GM12878 (cell line): Measurements from ENCODE around the gene PRRT1B.

Experiments used
- BHLHE40 ChIP-seq, 2 experiments: fragments of 450-650 bp in 1 of 2; IDR thresholded peaks; 2 replicates each; pipeline ENCODE4 v1.6.1; 2011 to 2017; ENCODE audit warnings: low read depth in 2 of 2, borderline replicate concordance in 1 of 2, improper control_type of control experiment in 1 of 2, low read length in 1 of 2, mild to moderate bottlenecking in 1 of 2
- KDM1A ChIP-seq: fragments of 200-600 bp; sonication (generic); IDR thresholded peaks from 2 replicates; pipeline ENCODE4 v1.6.1; 2016; ENCODE audit warnings: borderline replicate concordance
- MEF2A ChIP-seq: IDR thresholded peaks from 2 replicates; pipeline ENCODE4 v1.6.1; 2011; ENCODE audit warnings: low read depth, mild to moderate bottlenecking, low read length, moderate library complexity; ENCODE audit not compliant: insufficient read depth
- NFIC ChIP-seq: IDR thresholded peaks from 2 replicates; pipeline ENCODE4 v1.6.1; 2012; ENCODE audit warnings: low read depth, mild to moderate bottlenecking, inconsistent platforms, low read length, moderate library complexity
- SP1 ChIP-seq: IDR thresholded peaks from one replicate; pipeline ENCODE4 v1.6.1; 2011; ENCODE audit warnings: low read depth, low read length
- ZBTB40 ChIP-seq: fragments of 450-650 bp; IDR thresholded peaks from 2 replicates; pipeline ENCODE4 v1.6.1; 2016; ENCODE audit warnings: mild to moderate bottlenecking, moderate library complexity, borderline replicate concordance
- TF ChIP-seq, protein P1 (sequence below), 3 experiments: IDR thresholded peaks in 2 of 3; conservative IDR thresholded peaks in 1 of 3; 2 replicates each; pipeline ENCODE4 v1.5.1; 2011; ENCODE audit warnings: low read depth in 3 of 3, low read length in 3 of 3, mild to moderate bottlenecking in 3 of 3, control low read depth in 2 of 3, moderate library complexity in 2 of 3, inconsistent platforms in 1 of 3, mixed read lengths in 1 of 3; ENCODE audit not compliant: control insufficient read depth in 2 of 3, insufficient read depth in 1 of 3; ENCODE audit errors: extremely low read depth in 1 of 3
- TF ChIP-seq, protein P2 (sequence below): fragments of 450-650 bp; IDR thresholded peaks from 2 replicates; pipeline ENCODE4 v1.6.1; 2016; ENCODE audit warnings: mild to moderate bottlenecking

- TF ChIP-seq MEF2A (no peak), SP1 (no peak), ZBTB40 (no peak), KDM1A (no peak), BHLHE40 (IDR thresholded peaks at IDR 0.05; ENCODE audit: borderline replicate concordance in 1 of 2, low read depth in 2 of 2, low read length in 1 of 2) (no peak), NFIC (no peak)
- TF ChIP-seq, protein P1, sequence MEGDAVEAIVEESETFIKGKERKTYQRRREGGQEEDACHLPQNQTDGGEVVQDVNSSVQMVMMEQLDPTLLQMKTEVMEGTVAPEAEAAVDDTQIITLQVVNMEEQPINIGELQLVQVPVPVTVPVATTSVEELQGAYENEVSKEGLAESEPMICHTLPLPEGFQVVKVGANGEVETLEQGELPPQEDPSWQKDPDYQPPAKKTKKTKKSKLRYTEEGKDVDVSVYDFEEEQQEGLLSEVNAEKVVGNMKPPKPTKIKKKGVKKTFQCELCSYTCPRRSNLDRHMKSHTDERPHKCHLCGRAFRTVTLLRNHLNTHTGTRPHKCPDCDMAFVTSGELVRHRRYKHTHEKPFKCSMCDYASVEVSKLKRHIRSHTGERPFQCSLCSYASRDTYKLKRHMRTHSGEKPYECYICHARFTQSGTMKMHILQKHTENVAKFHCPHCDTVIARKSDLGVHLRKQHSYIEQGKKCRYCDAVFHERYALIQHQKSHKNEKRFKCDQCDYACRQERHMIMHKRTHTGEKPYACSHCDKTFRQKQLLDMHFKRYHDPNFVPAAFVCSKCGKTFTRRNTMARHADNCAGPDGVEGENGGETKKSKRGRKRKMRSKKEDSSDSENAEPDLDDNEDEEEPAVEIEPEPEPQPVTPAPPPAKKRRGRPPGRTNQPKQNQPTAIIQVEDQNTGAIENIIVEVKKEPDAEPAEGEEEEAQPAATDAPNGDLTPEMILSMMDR (IDR thresholded peaks at IDR 0.05 in 2 of 3, conservative IDR thresholded peaks at IDR 0.05 in 1 of 3; ENCODE audit: control insufficient read depth in 2 of 3, extremely low read depth in 1 of 3, insufficient read depth in 1 of 3, low read depth in 3 of 3, low read length in 3 of 3): no peak
- TF ChIP-seq, protein P2, sequence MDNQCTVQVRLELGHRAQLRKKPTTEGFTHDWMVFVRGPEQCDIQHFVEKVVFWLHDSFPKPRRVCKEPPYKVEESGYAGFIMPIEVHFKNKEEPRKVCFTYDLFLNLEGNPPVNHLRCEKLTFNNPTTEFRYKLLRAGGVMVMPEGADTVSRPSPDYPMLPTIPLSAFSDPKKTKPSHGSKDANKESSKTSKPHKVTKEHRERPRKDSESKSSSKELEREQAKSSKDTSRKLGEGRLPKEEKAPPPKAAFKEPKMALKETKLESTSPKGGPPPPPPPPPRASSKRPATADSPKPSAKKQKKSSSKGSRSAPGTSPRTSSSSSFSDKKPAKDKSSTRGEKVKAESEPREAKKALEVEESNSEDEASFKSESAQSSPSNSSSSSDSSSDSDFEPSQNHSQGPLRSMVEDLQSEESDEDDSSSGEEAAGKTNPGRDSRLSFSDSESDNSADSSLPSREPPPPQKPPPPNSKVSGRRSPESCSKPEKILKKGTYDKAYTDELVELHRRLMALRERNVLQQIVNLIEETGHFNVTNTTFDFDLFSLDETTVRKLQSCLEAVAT: no peak
These were observed 538 bp downstream of the PRRT1B start for GRCh38 chr9:131545786-131546335.
